HG02981 (cell line): Measurements from ENCODE around the gene HSPA6.
"Not testable (repeated sequence)": the region's sequence is repeated elsewhere in the genome, so short reads cannot be mapped to it uniquely, and the experiment has no call there.

Experiments used
- ATAC-seq: cut with Tn5 transposase; IDR thresholded peaks from one replicate; pipeline ENCODE4 v1.9.1; 2021; ENCODE audit warnings: mild to moderate bottlenecking, moderate library complexity; ENCODE audit not compliant: unreplicated experiment

The HSPA6 gene

DNA sequence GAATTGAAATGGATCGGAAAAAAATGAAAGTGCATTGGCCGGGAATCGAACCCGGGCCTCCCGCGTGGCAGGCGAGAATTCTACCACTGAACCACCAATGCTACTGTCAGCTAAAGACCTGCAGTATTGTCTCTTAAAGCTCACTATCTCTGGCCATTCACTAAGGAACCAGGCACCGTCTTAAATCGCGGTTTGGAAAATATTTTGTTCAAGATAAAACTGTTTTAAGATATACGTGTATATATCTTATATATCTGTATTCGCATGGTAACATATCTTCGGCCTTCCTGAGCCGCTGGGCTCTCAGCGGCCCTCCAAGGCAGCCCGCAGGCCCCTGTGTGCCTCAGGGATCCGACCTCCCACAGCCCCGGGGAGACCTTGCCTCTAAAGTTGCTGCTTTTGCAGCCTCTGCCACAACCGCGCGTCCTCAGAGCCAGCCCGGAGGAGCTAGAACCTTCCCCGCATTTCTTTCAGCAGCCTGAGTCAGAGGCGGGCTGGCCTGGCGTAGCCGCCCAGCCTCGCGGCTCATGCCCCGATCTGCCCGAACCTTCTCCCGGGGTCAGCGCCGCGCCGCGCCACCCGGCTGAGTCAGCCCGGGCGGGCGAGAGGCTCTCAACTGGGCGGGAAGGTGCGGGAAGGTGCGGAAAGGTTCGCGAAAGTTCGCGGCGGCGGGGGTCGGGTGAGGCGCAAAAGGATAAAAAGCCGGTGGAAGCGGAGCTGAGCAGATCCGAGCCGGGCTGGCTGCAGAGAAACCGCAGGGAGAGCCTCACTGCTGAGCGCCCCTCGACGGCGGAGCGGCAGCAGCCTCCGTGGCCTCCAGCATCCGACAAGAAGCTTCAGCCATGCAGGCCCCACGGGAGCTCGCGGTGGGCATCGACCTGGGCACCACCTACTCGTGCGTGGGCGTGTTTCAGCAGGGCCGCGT lies at the start of gene HSPA6:
Gene HSPA6, plus strand, starts transcription at position 724 of the 925 bp plus-strand sequence. Its CDS starts 119 bp downstream, at position 843.
- ATAC-seq = peak; percentile 64

- not testable (repeated sequence) for ATAC-seq
Observed at GRCh38 chr1:161477711-161478110, 46.6 kb upstream of the HSPA6 start.

GRCh38 chr1:161478985-161479384 lies 45.4 kb upstream of the HSPA6 start:
- no peak for ATAC-seq

DNA sequence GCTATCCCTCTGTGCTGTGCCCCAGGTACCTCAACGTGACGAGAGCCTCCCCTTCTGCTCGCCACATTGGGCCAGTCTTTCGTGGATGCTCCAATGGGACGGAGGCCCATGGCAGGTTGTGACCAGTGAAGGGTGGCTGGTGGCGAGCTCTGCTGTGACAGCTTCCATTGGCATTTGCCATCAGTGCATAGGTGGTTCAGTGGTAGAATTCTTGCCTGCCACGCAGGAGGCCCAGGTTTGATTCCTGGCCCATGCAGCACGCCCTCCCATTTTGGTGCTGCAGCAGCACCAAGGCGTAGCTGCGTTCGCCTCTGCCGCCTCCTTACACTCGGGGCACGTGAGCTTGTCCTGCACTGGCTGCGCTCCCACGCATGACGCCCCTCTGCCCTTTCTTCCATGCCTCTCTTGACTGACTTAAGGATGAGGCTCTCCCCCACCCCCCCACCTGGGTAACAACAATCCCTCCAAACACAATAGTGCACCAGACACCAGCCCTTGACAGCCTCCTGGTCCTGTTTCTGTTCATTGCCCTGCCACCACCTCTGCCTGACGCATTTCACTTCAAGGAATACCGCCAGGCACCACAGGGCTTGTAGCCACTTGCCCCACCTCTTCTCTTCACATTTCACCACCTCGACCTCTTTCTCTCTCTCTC lies 43.8 kb upstream of the HSPA6 start:
- ATAC-seq = no peak

DNA sequence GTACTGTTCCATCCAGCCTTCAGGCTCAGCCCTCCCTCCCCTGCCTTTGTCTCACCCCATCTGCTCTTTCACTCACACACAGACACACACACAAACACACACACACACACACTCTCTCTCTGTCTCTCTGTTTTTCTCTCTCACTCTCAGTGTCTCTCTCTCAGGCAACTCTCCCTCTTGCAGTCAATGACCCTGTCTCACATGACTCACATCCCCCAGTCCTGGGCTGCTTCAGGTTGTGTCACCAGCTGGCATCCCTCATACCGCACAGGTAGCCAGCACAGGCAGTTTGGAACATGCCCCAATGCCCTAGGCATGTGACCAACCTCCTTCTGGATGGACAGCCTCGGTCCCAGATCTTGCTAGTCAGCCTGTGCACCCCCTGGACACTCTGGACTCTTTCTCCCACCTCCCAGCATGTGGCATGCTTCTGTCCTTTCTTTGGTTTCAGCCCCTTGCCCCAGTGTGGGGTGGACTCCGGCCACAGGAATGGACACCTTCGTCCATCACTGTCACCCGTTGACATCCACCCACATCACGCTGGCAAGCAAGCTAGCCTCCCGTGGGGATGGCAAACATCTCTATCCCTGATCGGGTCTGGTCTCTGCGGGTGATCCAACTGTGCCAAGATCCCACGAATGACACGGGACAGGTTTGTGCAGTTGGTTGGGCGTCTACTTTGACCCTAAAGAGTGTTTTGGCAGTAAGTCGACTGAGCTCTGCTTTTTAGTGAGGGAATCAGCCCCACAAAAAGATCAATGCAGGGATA lies 42.5 kb upstream of the HSPA6 start:
- ATAC-seq = no peak

DNA sequence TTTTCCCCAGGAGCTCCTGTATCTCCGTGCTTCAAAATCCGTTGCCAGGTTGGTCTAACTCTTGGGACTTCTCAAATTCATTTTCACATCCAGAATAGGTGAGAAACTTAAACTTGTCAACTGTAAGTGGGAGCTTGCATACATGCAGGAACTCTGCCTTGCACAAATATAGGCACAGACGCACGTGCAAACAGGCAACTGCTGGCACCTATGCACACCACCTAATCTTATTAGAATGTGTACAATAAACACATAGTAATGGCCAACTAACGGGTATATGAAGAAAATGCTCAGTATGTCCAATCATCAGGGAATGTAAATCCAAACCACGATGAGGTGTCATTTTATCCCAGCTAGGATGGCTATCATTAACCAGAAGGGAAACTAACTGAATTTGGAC lies 41.7 kb upstream of the HSPA6 start:
- no peak for ATAC-seq

DNA sequence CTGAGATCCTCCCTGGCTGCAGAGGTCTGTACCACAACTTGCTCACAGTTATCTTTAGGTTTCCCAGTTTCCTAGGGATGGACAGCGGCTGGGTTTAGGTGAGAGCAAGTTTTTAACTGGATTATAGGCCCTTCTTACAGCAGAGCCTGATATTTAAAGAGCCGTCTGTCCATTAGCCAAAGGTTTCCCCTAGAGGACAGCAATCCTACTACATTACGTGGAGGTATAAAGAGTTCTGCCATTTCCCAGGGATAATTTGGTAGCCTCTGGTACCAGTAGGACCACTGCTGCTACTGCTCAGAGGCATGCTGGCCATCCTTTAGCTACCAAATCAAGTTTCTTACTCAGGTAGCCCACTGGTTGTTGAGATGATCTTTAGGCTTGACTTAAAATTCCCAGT lies 41.0 kb upstream of the HSPA6 start:
- ATAC-seq = no peak

DNA sequence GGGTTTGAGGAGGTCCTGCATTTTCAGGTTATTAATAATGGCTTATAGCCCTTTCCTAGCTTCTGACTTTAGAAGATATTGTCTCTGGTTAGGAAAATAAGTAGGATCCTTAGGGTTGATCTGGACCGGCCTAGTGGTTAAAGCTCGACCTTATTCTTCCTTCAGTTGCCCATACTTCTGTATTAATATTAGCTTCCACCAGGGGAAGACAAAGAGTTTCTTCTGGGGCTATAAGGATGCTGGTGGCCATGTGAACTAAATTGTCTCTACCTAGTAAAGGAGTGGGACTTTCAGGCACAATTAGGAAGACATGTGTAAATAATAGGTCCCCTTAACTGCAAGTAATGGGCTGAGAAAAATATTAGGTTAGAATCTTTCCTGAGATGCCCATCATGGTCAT lies 39.7 kb upstream of the HSPA6 start:
- no peak for ATAC-seq

DNA sequence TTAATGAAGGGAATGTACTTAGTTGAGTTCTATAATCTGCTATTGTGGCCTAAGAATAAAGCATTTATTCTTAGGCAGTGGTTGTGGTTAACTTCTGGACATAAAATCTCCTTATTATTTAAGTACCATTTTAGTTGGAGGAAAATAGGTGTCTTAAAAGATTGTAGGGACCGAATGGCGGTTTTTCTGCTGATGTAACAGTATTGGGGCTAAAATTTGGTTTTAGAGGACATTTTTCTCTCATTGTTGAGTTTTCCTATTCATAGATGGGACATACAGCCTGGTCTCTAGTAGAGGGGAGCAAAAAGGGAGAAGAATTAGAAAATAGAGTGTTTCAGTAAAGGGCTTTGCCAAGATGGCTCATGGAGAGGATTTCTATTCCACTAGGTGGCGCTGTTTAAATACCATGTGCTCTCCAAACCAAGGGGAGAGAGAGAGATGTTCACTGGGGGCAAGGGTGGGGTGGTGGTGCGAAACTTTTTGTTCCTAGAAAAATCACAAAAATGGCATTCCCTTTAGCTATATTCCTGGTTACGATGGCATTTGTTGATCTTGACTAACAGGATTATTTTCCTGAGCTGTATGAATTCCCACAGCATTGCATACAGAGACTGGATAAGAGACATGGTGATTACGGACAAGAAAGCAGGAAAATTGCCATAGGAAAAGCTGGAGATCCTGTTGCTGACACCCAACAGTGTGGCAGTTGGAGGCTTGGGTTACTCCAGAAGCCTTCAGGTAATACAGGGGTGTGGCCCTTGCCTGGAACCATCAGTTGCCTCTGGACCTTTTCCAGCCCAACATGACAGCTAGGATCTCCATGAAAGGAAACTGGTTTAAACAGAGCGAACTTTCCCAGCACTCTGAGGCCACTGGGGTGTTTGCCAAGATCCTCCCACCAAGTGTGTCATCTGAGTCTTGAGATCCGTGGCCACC lies 37.3 kb upstream of the HSPA6 start:
- ATAC-seq = no peak

- ATAC-seq = no peak
Observed at GRCh38 chr1:161491472-161491871, 32.9 kb upstream of the HSPA6 start.

- no peak for ATAC-seq
Observed at GRCh38 chr1:161492827-161493226, 31.5 kb upstream of the HSPA6 start.

GRCh38 chr1:161494091-161494735 lies 30.1 kb upstream of the HSPA6 start:
- no peak for ATAC-seq

DNA sequence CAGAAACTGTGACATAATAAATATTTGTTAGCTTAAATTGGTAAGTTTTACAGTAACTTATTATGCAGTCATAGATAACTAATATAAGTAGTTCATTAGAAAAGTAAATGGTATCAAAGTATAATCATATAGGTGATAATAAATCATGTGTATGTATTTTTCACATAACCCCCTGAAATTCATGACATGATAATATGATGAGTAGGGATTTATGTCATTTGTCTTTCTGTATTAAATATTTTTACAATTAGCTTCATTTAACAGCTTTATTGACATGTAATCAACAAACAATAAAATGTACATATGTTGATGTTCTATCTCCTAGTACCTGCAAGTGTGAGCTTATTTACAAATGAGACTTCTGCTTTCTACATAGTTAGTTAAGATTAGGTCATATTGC lies 28.9 kb upstream of the HSPA6 start:
- ATAC-seq = no peak

- ATAC-seq = no peak
Observed at GRCh38 chr1:161497961-161498360, 26.4 kb upstream of the HSPA6 start.

DNA sequence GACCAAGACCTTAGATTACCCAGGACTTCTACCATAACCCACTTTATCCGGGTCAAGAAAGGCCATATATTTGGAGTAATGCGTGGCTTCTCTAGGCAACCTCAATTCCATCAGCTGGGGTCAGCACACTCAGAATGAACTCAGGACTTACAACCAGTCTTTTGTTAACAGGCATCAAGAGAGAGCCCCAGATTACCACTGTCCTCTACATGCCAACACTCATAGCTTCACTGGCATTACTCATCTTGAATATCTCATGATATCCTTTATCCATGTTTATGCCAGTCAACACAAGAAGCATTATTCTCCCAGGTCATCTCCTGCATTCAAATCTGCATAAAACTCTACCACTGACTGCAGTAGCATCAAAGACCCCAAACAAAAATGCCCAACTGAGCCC lies 25.7 kb upstream of the HSPA6 start:
- no peak for ATAC-seq

GRCh38 chr1:161499099-161500039 lies 25.0 kb upstream of the HSPA6 start:
- ATAC-seq = no peak

DNA sequence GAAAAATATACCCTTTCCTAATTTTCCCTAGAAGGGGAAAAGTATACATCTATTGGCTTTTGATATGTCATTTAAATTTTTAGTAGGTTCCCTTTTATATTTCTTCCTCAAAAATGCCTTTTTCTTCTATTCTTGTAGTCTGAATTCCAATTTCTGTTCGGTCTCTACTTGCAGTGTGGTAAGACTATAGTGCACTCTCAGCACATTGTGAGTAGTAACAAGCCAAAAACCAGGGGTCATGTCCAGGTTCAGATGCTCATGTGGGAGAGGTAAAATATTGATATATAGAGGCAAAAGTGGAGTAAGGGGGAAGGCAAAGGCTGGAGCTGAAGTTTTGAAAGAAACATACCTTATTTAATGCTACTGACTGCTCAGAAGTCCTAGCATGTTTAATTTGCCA lies 23.1 kb upstream of the HSPA6 start:
- no peak for ATAC-seq

GRCh38 chr1:161502181-161502580 lies 22.2 kb upstream of the HSPA6 start:
- no peak for ATAC-seq
